Neural cell (in vitro differentiated cells): ENCODE data around the gene SMR3A.

ENCODE experiments used
- EP300 ChIP-seq: fragments of 450-650 bp; conservative IDR thresholded peaks from 2 replicates; pipeline ENCODE4 v1.6.1; 2014; ENCODE audit warnings: antibody characterized with exemption, mild to moderate bottlenecking, moderate library complexity; ENCODE audit not compliant: poor library complexity, severe bottlenecking
- EZH2 ChIP-seq: fragments of 200-600, 300-800 bp; shearing (Covaris generic), sonication (generic); IDR thresholded peaks from 2 replicates; pipeline ENCODE4 v1.6.1; 2014; ENCODE audit warnings: antibody characterized with exemption, low read length, borderline replicate concordance, mild to moderate bottlenecking; ENCODE audit not compliant: insufficient read depth, poor library complexity, severe bottlenecking
- TF ChIP-seq, protein P1 (sequence below): fragments of 450-650 bp; IDR thresholded peaks from 2 replicates; pipeline ENCODE4 v1.5.1; 2014; ENCODE audit warnings: antibody characterized with exemption, mild to moderate bottlenecking, moderate library complexity; ENCODE audit not compliant: poor library complexity, severe bottlenecking
- TF ChIP-seq, protein P2 (sequence below): IDR thresholded peaks from 2 replicates; pipeline ENCODE4 v1.6.1; 2012; ENCODE audit warnings: borderline replicate concordance

GRCh38 chr4:70326052-70326451, 34.5 kb upstream of the SMR3A start:
- no peak for TF ChIP-seq EP300
- TF ChIP-seq EZH2: no peak
- TF ChIP-seq, protein P1, sequence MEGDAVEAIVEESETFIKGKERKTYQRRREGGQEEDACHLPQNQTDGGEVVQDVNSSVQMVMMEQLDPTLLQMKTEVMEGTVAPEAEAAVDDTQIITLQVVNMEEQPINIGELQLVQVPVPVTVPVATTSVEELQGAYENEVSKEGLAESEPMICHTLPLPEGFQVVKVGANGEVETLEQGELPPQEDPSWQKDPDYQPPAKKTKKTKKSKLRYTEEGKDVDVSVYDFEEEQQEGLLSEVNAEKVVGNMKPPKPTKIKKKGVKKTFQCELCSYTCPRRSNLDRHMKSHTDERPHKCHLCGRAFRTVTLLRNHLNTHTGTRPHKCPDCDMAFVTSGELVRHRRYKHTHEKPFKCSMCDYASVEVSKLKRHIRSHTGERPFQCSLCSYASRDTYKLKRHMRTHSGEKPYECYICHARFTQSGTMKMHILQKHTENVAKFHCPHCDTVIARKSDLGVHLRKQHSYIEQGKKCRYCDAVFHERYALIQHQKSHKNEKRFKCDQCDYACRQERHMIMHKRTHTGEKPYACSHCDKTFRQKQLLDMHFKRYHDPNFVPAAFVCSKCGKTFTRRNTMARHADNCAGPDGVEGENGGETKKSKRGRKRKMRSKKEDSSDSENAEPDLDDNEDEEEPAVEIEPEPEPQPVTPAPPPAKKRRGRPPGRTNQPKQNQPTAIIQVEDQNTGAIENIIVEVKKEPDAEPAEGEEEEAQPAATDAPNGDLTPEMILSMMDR: no peak
- TF ChIP-seq, protein P2, sequence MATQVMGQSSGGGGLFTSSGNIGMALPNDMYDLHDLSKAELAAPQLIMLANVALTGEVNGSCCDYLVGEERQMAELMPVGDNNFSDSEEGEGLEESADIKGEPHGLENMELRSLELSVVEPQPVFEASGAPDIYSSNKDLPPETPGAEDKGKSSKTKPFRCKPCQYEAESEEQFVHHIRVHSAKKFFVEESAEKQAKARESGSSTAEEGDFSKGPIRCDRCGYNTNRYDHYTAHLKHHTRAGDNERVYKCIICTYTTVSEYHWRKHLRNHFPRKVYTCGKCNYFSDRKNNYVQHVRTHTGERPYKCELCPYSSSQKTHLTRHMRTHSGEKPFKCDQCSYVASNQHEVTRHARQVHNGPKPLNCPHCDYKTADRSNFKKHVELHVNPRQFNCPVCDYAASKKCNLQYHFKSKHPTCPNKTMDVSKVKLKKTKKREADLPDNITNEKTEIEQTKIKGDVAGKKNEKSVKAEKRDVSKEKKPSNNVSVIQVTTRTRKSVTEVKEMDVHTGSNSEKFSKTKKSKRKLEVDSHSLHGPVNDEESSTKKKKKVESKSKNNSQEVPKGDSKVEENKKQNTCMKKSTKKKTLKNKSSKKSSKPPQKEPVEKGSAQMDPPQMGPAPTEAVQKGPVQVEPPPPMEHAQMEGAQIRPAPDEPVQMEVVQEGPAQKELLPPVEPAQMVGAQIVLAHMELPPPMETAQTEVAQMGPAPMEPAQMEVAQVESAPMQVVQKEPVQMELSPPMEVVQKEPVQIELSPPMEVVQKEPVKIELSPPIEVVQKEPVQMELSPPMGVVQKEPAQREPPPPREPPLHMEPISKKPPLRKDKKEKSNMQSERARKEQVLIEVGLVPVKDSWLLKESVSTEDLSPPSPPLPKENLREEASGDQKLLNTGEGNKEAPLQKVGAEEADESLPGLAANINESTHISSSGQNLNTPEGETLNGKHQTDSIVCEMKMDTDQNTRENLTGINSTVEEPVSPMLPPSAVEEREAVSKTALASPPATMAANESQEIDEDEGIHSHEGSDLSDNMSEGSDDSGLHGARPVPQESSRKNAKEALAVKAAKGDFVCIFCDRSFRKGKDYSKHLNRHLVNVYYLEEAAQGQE: no peak
